ENCODE data around the gene LPAR1.

Gene LPAR1

DNA sequence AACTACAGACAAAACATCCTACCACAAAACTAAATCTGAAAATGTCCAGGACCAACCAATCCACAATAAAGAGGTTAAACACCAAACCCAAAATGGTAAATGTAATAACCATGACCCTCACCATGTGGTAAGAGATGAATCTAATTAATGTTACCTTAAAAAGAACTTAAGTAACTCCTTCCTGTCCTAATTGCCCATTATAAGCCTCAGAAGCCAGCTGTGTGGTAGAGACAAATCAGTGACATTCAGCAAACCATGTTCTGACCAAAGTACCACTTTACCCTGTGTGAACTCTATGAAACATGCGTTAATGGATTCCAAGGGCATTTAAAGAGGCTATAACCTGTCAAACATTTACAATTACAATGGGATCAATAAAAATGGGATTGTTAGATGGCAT lies 25.0 kb downstream of the LPAR1 start:
- H3K27ac ChIP-seq: no peak overlapping the region
- no peak for TF ChIP-seq ZFX (IDR thresholded peaks at IDR 0.05)
- TF ChIP-seq, protein P1, sequence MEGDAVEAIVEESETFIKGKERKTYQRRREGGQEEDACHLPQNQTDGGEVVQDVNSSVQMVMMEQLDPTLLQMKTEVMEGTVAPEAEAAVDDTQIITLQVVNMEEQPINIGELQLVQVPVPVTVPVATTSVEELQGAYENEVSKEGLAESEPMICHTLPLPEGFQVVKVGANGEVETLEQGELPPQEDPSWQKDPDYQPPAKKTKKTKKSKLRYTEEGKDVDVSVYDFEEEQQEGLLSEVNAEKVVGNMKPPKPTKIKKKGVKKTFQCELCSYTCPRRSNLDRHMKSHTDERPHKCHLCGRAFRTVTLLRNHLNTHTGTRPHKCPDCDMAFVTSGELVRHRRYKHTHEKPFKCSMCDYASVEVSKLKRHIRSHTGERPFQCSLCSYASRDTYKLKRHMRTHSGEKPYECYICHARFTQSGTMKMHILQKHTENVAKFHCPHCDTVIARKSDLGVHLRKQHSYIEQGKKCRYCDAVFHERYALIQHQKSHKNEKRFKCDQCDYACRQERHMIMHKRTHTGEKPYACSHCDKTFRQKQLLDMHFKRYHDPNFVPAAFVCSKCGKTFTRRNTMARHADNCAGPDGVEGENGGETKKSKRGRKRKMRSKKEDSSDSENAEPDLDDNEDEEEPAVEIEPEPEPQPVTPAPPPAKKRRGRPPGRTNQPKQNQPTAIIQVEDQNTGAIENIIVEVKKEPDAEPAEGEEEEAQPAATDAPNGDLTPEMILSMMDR (conservative IDR thresholded peaks at IDR 0.05): no peak

DNA sequence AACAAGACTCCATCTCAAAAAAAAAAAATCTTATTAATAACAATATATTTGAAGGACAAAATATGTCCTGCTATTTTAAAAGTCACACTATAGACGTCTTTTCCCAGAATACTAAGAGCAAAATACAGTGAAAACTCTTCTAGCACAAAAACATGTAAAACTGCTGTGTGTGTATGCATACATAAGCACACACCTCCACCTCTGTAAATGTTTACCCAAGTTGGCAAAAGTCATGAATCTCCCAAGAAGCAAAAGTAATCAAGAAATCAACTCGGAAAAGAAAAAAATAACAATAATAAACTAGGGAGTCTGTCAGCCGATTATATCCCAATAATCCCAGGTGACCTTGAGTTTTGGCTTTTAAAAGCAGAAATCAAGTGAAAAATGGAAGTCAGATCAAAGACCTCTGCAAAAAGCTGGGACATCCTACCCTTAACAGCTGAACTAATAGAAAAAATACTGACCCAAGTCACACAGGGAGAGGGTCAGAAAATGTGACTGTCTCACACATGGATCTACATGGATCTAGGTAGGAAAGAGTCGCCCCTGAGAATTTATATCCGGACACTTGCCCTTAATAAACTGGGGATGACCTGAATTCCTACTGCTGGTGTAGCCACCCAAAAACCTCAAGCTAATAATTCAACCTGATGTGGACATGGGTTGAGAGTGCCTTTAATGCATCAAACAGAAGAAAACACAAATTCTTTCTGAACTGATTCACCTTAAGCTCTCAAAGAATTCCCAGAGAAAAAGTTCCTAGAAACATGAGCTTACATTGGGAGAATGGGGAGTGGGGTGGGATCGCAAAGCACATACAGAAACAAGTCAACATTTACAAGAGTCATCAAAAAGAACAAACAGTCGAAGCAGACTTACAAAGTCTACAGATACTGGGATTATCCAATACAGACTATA lies 29.9 kb downstream of the LPAR1 start:
- H3K27ac ChIP-seq: no peak overlapping the region
- TF ChIP-seq, protein P1 (conservative IDR thresholded peaks at IDR 0.05): no peak
- no peak for TF ChIP-seq ZFX (IDR thresholded peaks at IDR 0.05)

DNA sequence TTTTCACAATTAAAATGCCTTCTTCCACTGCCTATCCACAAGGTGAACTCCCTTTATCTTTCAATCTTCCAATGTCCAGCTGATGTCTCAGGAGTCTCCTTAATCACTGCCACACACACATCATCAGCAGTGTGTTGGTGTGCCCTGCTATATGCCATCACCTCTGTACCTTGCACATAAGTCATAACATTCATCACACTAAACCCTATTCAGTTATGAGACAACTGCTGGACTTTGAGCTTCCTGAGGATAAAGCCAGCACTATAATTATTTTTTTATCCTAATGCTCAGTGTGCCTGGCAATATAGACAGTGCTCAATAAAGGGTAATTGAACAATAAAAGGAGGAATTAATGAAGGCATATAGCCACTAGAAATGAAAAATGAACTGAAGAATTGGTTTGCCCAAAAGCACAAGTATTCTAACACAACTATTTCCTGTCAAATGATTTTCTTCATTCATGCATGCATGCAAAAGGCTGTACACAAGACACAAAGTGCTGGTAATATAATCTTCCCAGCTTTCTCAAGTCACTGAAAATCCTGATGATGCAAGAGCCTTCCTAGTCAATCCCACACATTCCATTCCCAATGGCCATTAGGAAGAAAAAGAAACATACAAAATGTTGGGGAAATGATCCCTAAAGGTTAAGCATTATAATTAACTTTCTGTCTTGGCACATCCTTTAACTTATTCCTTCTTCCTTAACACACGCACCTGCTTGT lies 32.4 kb downstream of the LPAR1 start:
- no peak overlapping the region for H3K27ac ChIP-seq
- TF ChIP-seq ZFX (IDR thresholded peaks at IDR 0.05): no peak
- TF ChIP-seq, protein P1 (conservative IDR thresholded peaks at IDR 0.05): no peak

DNA sequence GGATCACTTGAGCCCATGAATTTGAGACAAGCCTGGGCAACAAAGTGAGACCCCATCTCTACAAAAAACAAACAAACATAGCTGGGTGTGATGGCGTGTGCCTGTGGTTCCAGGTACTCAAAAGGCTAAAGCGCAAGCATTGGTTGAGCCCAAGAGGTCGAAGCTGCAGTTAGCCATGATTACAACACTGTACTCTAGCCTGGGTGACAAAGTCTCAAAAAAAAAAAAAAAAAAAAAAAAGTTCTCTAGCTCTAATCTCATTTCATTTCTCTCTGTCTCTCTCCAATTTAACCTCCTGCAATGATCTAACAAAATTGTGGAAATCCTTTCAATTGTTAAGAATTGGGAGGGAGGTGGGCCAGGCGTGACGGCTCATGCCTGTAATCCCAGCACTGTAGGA lies 33.3 kb downstream of the LPAR1 start:
- TF ChIP-seq ZFX (IDR thresholded peaks at IDR 0.05): no peak
- TF ChIP-seq, protein P1 (conservative IDR thresholded peaks at IDR 0.05): no peak
- H3K27ac ChIP-seq: no peak overlapping the region

DNA sequence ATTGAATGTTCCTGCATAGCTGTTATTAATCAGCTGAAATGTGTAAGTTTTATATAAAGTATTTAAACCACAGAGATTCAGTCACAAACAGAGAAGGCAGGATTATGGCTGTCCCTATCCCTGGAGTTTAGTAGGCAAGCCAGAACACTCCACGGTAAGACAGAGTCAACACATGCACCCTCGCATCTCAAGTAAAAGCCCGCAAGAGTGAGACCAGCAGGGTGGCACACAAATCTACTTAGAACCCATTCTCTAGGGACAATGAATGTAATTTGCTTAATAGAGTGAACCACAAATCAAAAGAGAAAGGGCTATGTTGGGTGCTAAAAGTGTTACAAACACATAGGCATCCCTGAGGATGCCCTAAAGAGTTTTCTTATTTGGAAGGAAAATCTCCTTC lies 35.1 kb downstream of the LPAR1 start:
- TF ChIP-seq ZFX (IDR thresholded peaks at IDR 0.05): no peak
- TF ChIP-seq, protein P1 (conservative IDR thresholded peaks at IDR 0.05): no peak
- no peak overlapping the region for H3K27ac ChIP-seq

DNA sequence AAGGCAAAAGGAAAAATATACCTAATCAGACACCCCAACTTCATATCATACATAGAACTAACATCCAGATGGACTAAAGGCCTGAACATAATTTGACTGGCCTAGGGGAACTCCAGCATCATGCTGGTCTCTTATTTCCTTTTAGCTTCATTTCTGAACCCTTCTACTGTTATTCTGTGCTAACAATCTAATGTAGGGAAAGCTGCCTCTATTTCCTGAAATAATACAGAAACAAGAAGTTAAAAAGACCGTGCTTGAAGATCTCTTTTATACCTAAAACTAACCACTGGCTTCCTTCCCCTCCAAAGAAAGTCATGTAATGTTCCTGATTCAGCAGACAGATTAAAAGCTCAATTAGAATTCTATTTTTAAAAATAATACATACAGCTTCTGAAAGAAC lies 36.7 kb downstream of the LPAR1 start:
- no peak for TF ChIP-seq ZFX (IDR thresholded peaks at IDR 0.05)
- TF ChIP-seq, protein P1 (conservative IDR thresholded peaks at IDR 0.05): no peak

DNA sequence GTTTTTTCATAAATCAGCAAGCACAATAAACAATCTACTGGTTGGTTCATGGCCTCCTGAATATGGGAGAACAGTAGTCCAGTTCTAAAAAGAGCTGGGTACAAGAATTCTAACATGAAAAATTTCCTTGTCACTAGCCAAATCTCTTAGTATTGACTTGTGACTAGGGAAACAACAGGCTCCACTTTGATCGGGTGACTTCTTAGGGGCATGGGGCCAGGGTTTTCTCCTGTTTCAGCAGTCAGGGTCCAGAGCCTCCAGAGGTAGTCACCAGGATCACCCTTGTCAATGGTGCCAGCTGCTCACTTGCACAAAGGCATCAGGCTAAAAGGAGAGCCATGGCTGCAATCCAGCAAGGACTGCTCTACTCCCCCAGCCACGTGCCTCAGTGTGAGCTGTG lies 38.1 kb downstream of the LPAR1 start:
- TF ChIP-seq ZFX (IDR thresholded peaks at IDR 0.05): no peak
- TF ChIP-seq, protein P1 (conservative IDR thresholded peaks at IDR 0.05): no peak
- no peak overlapping the region for H3K27ac ChIP-seq

More for the DNA sequence above, 36.7 kb downstream of the LPAR1 start:
- no peak overlapping the region for H3K27ac ChIP-seq
